ENCODE measurements around the gene MINAR1.

The MINAR1 gene

DNA sequence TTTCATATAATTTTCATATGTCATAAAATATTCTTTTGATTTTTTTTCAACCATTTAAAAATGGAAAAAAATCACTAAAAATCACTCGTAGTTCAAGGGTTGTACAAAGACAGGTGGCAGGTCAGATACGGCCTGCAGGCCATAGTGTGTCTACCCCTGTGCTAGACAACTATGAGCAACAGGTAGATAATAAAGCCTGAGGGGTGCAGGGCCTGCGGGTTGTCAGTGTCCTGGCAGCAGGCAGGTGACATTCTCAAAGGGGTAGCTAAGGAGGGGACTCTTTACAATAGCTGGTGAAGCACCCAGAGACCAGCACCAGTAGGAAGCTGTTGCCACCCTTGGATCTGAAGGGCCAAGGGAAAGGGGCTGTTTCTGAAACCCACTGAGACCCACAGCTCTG is 34.4 kb downstream of the MINAR1 start:
- no peak for DNase-seq

DNA sequence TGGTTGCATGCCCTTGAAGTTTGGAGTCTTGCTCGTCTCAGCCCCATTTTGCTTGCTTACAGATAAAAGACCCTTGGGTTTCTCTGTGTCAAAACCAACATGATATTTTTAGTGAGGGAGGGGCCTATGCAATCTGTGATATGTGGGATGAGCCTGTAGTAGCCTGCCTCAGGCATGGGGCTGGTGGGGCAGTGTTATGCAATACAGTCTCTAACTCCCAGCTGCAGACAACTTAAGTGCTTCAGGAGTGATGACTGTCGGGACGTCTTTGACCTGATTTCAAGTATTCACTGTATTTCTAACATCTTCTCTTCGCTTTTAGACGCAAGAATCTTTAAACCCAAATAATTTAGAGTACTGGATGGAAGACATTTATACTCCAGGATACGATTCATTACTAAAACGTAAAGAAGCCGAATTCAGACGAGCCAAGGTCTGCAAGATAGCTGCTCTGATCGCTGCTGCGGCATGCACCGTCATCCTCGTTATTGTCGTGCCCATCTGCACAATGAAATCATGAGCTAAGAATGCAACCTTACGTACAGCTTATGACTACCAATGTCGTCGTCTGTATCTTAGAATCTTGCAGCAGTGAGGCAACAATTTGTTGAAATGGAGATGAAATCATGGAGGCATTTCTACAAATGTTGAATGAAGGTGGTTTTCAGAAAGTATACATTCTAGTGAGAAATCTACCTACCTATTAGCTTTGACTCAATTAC is 35.9 kb downstream of the MINAR1 start:
- DNase-seq, result no peak

DNA sequence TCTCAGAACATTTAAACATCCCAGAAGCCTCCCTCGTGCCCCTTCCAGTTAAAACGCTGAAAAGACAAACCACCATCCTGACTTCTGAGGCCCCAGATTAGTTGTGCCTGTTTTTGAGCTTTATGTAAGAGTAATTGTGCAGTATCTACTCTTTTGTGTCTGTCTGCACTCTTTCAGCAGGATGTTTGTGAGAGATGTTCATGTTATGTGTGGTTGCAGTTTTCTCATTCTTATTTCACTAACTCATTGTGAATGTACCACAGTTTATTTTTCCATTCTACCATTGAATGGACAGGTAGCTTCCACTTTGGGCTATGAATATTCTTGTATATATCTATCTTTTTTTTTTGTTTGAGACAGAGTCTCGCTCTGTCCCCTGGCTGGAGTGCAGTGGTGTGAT is 40.3 kb downstream of the MINAR1 start:
- DNase-seq, result no peak

DNA sequence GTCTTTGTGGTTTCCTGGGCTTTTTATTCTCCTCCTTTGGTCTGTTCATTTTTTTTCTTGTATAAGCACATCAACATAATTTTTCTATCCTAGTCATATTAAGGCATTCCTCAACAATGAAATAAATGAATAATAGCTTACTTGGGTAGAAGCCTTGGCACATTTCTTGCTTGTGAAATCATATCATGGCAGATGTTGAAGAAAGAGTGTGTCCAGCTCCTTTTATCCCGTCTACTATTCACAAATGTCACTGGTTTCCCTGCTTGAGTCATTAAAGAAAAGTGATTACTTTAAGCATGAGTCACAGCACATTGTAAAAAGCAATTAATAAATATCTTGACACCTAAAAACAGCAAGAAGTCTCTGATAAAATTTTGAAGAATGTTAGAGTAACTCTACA is 42.1 kb downstream of the MINAR1 start:
- DNase-seq, result no peak

DNA sequence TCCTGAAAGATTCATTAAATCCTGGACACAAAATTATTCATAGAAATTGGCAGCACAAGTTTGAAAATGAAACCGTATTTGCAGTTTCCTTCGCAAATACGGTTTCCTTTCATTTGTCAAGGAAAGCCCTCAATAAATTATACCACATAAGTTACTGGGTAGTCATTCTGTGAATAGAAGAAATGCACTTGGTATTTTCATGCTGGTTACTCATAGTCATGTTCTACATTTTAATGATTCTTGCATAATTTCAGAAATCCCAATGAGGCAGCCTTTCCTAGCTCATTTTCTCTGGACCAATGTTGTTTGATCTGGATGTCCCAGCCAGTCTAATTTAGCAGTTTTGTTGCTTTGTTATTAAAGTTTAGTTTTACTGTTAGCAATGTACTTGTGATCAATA is 43.2 kb downstream of the MINAR1 start:
- no peak for DNase-seq

DNA sequence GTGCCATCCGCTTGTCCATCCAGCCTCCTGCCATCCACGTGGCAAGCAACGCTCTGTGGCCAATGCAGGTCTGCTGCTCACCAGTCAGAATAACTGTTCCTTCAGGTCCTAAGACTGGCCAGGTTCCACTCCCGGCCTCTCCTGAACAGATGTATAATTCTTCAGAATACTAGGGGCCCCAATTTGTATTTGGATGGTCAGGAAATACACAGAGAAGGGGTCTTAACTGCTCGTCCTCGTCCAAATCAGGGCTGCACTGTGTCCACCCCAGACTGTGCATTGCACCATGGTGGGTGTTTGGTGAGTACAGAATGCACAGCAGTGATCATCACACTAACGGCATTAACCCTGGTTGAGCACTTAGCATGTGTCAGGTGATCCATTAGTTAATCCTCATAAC is 46.0 kb downstream of the MINAR1 start:
- no peak for DNase-seq

DNA sequence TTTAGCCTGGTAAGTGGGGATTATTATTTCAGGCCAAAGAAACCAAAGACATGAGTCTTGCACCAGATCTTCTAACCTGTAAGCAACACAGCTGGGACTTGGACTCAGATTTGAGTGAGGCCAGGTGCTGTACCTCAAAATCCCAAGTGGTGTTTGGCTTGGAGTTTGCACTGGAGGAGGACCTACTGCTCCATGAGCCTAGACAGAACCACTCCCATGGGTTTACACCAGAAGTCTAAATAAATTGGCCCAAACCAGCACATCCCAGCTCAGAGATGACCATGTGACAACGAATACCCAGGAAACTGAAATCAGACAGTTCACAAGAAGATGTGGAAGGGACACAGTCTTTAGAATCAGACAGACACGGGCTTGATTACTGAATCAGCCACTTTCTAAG is 47.5 kb downstream of the MINAR1 start:
- DNase-seq, result no peak

DNA sequence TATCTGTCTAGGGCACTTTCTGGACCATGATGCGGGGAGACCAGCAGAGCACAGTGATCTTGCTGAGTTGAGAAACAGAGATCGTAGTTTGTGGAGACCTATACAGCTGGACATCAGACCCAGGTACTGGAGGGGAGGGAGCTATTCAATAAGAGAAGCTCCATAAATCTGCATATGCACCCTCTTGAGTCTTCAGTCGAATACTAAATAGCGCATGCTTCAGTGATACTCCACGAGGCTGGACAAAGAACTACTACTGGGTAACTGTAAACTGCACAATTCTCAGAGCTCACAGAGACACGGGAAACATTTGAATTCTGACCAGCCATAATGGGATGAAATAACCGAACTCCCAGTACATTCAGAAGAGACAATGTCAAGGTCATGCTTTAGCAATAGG is 49.7 kb downstream of the MINAR1 start:
- DNase-seq, result no peak

Data from stimulated activated CD4-positive, alpha-beta T cell treated with anti-CD3 and anti-CD28 coated beads, Interleukin-4, amount 100 ng/mL, for 24 hours (primary cell).